ENCODE measurements around the gene AUTS2. TPM values are rescaled to one million over a fixed set of nuclear protein-coding genes. Genes with fewer than 3 reads are reported as not detected.

AUTS2 gene
- total RNA-seq, 3 donors from 2014 or later, result 31.5 to 94.3 (median 81.3) TPM

DNA sequence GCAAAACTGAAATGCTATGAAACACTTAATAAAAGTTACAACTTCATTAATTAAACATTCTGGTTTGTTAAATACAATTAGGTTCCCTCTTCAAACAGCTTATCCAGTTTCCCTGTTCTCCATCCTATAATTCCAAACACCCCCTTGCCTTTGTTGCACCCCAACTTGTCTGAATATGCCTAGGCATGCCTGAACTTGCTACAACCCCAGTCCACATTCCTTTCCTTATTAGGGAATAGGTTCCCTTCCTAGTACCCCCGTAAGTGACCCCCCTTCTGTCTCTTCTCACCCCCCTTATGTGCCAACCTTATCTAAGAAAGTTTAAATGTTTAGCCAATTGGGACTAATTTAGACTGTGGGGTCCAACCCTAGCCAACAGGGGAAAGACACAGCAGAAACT is 1238.0 kb downstream of the AUTS2 start:
- no peak overlapping the region for H3K27ac ChIP-seq
- H3K9me3 ChIP-seq, result no peaks in the 10 kb centered on the region
- H3K27me3 ChIP-seq, result no peaks in the 10 kb centered on the region
- TF ChIP-seq POLR2A (IDR thresholded peaks at IDR 0.05) (no peak), POLR2AphosphoS5 (IDR thresholded peaks at IDR 0.05) (no peak)
- TF ChIP-seq, protein P1, sequence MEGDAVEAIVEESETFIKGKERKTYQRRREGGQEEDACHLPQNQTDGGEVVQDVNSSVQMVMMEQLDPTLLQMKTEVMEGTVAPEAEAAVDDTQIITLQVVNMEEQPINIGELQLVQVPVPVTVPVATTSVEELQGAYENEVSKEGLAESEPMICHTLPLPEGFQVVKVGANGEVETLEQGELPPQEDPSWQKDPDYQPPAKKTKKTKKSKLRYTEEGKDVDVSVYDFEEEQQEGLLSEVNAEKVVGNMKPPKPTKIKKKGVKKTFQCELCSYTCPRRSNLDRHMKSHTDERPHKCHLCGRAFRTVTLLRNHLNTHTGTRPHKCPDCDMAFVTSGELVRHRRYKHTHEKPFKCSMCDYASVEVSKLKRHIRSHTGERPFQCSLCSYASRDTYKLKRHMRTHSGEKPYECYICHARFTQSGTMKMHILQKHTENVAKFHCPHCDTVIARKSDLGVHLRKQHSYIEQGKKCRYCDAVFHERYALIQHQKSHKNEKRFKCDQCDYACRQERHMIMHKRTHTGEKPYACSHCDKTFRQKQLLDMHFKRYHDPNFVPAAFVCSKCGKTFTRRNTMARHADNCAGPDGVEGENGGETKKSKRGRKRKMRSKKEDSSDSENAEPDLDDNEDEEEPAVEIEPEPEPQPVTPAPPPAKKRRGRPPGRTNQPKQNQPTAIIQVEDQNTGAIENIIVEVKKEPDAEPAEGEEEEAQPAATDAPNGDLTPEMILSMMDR (IDR thresholded peaks at IDR 0.05), result no peak
- H3K4me3 ChIP-seq, result no peak overlapping the region
- intact Hi-C loops (cut with DNase I; ENCODE audit: low total_unique reads), result no loop called here
- H3K4me1 ChIP-seq, result no peaks in the 10 kb centered on the region
- no peaks in the 10 kb centered on the region for H3K36me3 ChIP-seq
- no peak for DNase-seq (ENCODE audit: low spot score in 2 of 2)

DNA sequence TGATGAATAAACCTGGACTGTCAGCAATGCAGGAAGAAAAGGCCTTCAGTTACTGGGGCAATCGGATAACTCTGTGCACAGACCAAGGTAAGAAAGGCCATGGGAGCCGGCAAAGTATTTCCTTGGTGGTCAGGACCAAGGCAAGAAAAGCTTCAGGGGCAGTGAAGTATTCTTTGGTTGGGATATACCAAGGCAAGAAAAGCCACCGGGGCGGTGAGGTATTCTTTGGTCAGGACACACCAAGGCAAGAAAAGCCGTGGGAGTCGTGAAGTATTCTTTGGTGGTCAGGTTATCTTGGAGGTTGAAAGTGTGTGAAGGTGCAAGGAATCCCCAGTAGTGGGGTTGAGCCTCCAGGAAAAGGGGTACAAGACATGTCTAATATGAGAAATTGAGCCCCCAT is 1238.7 kb downstream of the AUTS2 start:
- DNase-seq (ENCODE audit: low spot score in 2 of 2), result no peak
- H3K4me1 ChIP-seq, result no peaks in the 10 kb centered on the region
- intact Hi-C loops (cut with DNase I; ENCODE audit: low total_unique reads), result no loop called here
- no peaks in the 10 kb centered on the region for H3K9me3 ChIP-seq
- H3K36me3 ChIP-seq, result no peaks in the 10 kb centered on the region
- TF ChIP-seq, protein P1 (IDR thresholded peaks at IDR 0.05), result no peak
- TF ChIP-seq POLR2A (IDR thresholded peaks at IDR 0.05) (no peak), POLR2AphosphoS5 (IDR thresholded peaks at IDR 0.05) (no peak)
- no peaks in the 10 kb centered on the region for H3K27me3 ChIP-seq
- H3K27ac ChIP-seq, result no peak overlapping the region
- H3K4me3 ChIP-seq, result no peak overlapping the region

DNA sequence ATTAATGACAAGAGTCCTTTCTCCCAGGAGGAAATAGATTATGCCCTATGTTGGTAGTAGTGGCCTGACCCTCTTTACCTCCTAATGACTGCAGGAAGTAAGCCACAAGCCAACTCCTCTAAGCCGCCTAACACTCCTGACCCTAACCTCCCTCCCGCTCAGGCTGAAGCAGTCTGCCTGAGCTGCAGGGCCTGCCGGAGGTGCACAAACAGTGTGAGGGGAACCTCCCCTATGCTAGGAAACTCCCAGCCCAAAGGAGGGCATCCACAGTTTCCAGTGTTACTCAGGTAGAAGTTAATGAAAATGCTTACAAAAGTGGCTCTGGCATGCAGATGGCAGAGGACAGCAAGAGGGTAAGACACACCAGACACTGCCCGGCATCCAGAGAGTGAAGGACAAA is 1239.3 kb downstream of the AUTS2 start:
- DNase-seq (ENCODE audit: low spot score in 2 of 2), result no peak
- H3K36me3 ChIP-seq, result no peaks in the 10 kb centered on the region
- no peaks in the 10 kb centered on the region for H3K4me1 ChIP-seq
- TF ChIP-seq POLR2A (IDR thresholded peaks at IDR 0.05) (no peak), POLR2AphosphoS5 (IDR thresholded peaks at IDR 0.05) (no peak)
- TF ChIP-seq, protein P1 (IDR thresholded peaks at IDR 0.05), result no peak
- no peak overlapping the region for H3K4me3 ChIP-seq
- H3K9me3 ChIP-seq, result peaks cover 0 to 3% of the 10 kb centered on the region in 2 donors
- intact Hi-C loops (cut with DNase I; ENCODE audit: low total_unique reads), result no loop called here
- no peak overlapping the region for H3K27ac ChIP-seq
- H3K27me3 ChIP-seq, result no peaks in the 10 kb centered on the region

DNA sequence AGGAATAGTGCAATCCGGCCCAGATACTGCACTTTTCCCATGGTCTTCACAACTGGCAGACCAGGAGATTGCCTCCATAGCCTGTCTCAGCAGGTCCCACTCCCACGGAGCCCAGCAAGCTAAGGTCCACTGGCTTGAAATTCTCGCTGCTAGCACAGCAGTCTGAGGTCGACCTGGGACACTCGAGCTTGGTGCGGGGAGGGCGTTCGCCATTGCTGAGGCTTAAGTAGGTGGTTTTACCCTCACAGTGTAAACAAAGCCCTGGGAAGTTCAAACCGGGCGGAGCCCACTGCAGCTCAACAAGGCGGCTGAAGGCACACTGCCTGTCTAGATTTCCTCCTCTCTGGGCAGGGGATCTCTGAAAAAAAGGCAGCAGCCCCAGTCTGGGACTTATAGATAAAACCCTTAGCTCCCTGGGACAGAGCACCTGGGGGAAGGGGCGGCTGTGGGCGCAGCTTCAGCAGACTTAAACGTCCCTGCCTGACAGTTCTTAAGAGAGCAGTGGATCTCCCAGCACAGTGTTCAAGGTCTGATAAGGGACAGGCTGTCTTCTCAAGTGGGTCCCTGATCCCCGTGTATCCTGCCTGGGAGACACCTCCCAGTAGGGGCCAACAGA is 1240.1 kb downstream of the AUTS2 start:
- TF ChIP-seq, protein P1 (IDR thresholded peaks at IDR 0.05), result no peak
- TF ChIP-seq POLR2AphosphoS5 (IDR thresholded peaks at IDR 0.05), result no peak
- TF ChIP-seq POLR2A (IDR thresholded peaks at IDR 0.05), result no peak
- H3K9me3 ChIP-seq, result peaks cover 0 to 7% of the 10 kb centered on the region in 2 donors
- intact Hi-C loops (cut with DNase I; ENCODE audit: low total_unique reads), result no loop called here
- H3K36me3 ChIP-seq, result no peaks in the 10 kb centered on the region
- no peaks in the 10 kb centered on the region for H3K27me3 ChIP-seq
- no peak for DNase-seq (ENCODE audit: low spot score in 2 of 2)
- H3K27ac ChIP-seq, result no peak overlapping the region
- no peaks in the 10 kb centered on the region for H3K4me1 ChIP-seq
- H3K4me3 ChIP-seq, result no peak overlapping the region

All from breast epithelium (tissue), 4 donors.